ENCODE measurements around the gene MKI67. TPM values are rescaled to one million over a fixed set of nuclear protein-coding genes. Genes with fewer than 3 reads are reported as not detected.

The MKI67 gene
- polyA plus RNA-seq, 1 donor from 2014 or later, result 0.16 TPM

DNA sequence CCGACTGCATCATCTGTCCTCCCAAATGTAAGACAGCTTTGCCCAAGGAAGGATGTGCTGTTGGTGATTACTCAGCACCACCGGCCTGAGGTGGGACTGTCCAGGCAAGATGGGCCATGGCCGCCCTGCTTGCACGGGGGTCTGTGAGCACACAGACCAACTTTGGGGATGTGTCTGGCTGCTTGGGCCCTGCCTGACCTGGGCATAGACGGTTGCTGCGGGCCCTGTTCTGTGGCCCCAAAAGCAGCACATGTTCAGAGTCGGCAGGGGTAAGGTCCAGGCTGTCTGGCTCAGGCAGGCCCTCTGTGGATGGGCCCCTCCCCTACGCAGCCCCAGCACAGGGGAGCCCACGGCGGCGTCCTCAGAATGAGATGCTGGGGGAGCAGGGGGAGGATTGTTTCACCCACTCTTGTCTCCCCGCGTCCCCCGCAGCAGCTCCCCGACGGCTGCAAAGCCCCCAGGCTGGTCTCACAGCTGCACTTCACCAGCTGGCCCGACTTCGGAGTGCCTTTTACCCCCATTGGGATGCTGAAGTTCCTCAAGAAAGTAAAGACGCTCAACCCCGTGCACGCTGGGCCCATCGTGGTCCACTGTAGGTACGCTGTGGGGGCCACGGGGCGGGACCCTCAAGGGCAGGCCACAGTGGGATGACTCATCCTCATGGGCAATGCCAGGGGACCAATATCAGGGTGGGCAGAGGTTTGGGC is 58.4 kb downstream of the MKI67 start:
- H3K27ac ChIP-seq (ENCODE audit: low read length), result no peak overlapping the region
- H3K27me3 ChIP-seq (ENCODE audit: insufficient read depth, low read depth, low read length), result no peaks in the 10 kb centered on the region
- H3K9me3 ChIP-seq (ENCODE audit: low read length), result no peaks in the 10 kb centered on the region
- no peaks in the 10 kb centered on the region for H4K20me1 ChIP-seq (ENCODE audit: insufficient read depth)
- H3K36me3 ChIP-seq (ENCODE audit: insufficient read depth, low read length), result no peaks in the 10 kb centered on the region
- no peaks in the 10 kb centered on the region for H3F3A ChIP-seq (ENCODE audit: insufficient read depth, low read length, poor library complexity, severe bottlenecking)
- H3K4me3 ChIP-seq (ENCODE audit: low read length), result no peak overlapping the region
- H3K9me2 ChIP-seq (ENCODE audit: insufficient read depth, low read length), result no peaks in the 10 kb centered on the region
- H3K9ac ChIP-seq (ENCODE audit: low read length), result no peak overlapping the region
- no peak overlapping the region for H2AFZ ChIP-seq (ENCODE audit: low read depth, low read length)
- H3K4me2 ChIP-seq (ENCODE audit: low read length), result no peak overlapping the region
- H3K79me2 ChIP-seq (replicated peaks; ENCODE audit: insufficient read depth, low read length), result no peaks in the 10 kb centered on the region
- TF ChIP-seq TAF1 (IDR thresholded peaks at IDR 0.05; ENCODE audit: low read depth), result no peak
- TF ChIP-seq, protein P1, sequence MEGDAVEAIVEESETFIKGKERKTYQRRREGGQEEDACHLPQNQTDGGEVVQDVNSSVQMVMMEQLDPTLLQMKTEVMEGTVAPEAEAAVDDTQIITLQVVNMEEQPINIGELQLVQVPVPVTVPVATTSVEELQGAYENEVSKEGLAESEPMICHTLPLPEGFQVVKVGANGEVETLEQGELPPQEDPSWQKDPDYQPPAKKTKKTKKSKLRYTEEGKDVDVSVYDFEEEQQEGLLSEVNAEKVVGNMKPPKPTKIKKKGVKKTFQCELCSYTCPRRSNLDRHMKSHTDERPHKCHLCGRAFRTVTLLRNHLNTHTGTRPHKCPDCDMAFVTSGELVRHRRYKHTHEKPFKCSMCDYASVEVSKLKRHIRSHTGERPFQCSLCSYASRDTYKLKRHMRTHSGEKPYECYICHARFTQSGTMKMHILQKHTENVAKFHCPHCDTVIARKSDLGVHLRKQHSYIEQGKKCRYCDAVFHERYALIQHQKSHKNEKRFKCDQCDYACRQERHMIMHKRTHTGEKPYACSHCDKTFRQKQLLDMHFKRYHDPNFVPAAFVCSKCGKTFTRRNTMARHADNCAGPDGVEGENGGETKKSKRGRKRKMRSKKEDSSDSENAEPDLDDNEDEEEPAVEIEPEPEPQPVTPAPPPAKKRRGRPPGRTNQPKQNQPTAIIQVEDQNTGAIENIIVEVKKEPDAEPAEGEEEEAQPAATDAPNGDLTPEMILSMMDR (IDR thresholded peaks at IDR 0.05; ENCODE audit: poor library complexity, severe bottlenecking), result no peak
- no peak for TF ChIP-seq POLR2AphosphoS5 (IDR thresholded peaks at IDR 0.05)
- no peak for TF ChIP-seq MXI1 (conservative IDR thresholded peaks at IDR 0.05; ENCODE audit: poor library complexity, severe bottlenecking)
- no peak for TF ChIP-seq RAD21 (conservative IDR thresholded peaks at IDR 0.05)
- TF ChIP-seq EZH2 (IDR thresholded peaks at IDR 0.05; ENCODE audit: borderline replicate concordance, insufficient read depth, low read length, poor library complexity, severe bottlenecking), result no peak
- TF ChIP-seq, protein P2, sequence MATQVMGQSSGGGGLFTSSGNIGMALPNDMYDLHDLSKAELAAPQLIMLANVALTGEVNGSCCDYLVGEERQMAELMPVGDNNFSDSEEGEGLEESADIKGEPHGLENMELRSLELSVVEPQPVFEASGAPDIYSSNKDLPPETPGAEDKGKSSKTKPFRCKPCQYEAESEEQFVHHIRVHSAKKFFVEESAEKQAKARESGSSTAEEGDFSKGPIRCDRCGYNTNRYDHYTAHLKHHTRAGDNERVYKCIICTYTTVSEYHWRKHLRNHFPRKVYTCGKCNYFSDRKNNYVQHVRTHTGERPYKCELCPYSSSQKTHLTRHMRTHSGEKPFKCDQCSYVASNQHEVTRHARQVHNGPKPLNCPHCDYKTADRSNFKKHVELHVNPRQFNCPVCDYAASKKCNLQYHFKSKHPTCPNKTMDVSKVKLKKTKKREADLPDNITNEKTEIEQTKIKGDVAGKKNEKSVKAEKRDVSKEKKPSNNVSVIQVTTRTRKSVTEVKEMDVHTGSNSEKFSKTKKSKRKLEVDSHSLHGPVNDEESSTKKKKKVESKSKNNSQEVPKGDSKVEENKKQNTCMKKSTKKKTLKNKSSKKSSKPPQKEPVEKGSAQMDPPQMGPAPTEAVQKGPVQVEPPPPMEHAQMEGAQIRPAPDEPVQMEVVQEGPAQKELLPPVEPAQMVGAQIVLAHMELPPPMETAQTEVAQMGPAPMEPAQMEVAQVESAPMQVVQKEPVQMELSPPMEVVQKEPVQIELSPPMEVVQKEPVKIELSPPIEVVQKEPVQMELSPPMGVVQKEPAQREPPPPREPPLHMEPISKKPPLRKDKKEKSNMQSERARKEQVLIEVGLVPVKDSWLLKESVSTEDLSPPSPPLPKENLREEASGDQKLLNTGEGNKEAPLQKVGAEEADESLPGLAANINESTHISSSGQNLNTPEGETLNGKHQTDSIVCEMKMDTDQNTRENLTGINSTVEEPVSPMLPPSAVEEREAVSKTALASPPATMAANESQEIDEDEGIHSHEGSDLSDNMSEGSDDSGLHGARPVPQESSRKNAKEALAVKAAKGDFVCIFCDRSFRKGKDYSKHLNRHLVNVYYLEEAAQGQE (IDR thresholded peaks at IDR 0.05; ENCODE audit: borderline replicate concordance), result no peak
- no peak for TF ChIP-seq EP300 (conservative IDR thresholded peaks at IDR 0.05; ENCODE audit: poor library complexity, severe bottlenecking)
- no peak for TF ChIP-seq SMC3 (conservative IDR thresholded peaks at IDR 0.05; ENCODE audit: poor library complexity)

DNA sequence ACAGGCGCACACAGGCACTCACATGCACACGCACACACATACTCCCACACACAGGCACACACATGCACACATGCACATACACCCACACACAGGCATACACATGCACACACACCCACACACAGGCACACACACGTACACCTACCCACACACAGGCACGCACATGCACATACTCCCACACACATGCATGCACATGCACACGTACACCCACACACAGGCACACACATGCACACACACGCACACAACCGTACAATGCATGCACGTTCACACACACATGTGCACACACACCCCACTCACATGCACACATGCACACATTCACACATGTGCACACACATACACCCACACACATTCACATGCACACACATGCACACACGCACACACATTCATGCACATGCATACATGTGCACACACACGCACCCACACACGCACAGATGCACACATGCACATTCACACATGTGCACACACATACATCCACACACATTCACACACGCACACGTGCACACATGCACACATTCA is 59.3 kb downstream of the MKI67 start:
- no peaks in the 10 kb centered on the region for H3F3A ChIP-seq (ENCODE audit: insufficient read depth, low read length, poor library complexity, severe bottlenecking)
- H2AFZ ChIP-seq (ENCODE audit: low read depth, low read length), result no peak overlapping the region
- TF ChIP-seq, protein P1 (IDR thresholded peaks at IDR 0.05; ENCODE audit: poor library complexity, severe bottlenecking), result no peak
- no peak for TF ChIP-seq SMC3 (conservative IDR thresholded peaks at IDR 0.05; ENCODE audit: poor library complexity)
- TF ChIP-seq, protein P2 (IDR thresholded peaks at IDR 0.05; ENCODE audit: borderline replicate concordance), result no peak
- TF ChIP-seq MXI1 (conservative IDR thresholded peaks at IDR 0.05; ENCODE audit: poor library complexity, severe bottlenecking), result no peak
- TF ChIP-seq TAF1 (IDR thresholded peaks at IDR 0.05; ENCODE audit: low read depth), result no peak
- TF ChIP-seq EZH2 (IDR thresholded peaks at IDR 0.05; ENCODE audit: borderline replicate concordance, insufficient read depth, low read length, poor library complexity, severe bottlenecking), result no peak
- TF ChIP-seq RAD21 (conservative IDR thresholded peaks at IDR 0.05), result no peak
- no peak for TF ChIP-seq POLR2AphosphoS5 (IDR thresholded peaks at IDR 0.05)
- no peak for TF ChIP-seq EP300 (conservative IDR thresholded peaks at IDR 0.05; ENCODE audit: poor library complexity, severe bottlenecking)
- H3K9ac ChIP-seq (ENCODE audit: low read length), result no peak overlapping the region
- no peaks in the 10 kb centered on the region for H3K9me2 ChIP-seq (ENCODE audit: insufficient read depth, low read length)
- H3K27me3 ChIP-seq (ENCODE audit: insufficient read depth, low read depth, low read length), result no peaks in the 10 kb centered on the region
- no peaks in the 10 kb centered on the region for H3K9me3 ChIP-seq (ENCODE audit: low read length)
- no peak overlapping the region for H3K4me2 ChIP-seq (ENCODE audit: low read length)
- H4K20me1 ChIP-seq (ENCODE audit: insufficient read depth), result no peaks in the 10 kb centered on the region
- H3K36me3 ChIP-seq (ENCODE audit: insufficient read depth, low read length), result no peaks in the 10 kb centered on the region
- H3K4me3 ChIP-seq (ENCODE audit: low read length), result no peak overlapping the region
- H3K79me2 ChIP-seq (replicated peaks; ENCODE audit: insufficient read depth, low read length), result no peaks in the 10 kb centered on the region
- no peak overlapping the region for H3K27ac ChIP-seq (ENCODE audit: low read length)
